ENCODE measurements around the gene UBC.

DNA sequence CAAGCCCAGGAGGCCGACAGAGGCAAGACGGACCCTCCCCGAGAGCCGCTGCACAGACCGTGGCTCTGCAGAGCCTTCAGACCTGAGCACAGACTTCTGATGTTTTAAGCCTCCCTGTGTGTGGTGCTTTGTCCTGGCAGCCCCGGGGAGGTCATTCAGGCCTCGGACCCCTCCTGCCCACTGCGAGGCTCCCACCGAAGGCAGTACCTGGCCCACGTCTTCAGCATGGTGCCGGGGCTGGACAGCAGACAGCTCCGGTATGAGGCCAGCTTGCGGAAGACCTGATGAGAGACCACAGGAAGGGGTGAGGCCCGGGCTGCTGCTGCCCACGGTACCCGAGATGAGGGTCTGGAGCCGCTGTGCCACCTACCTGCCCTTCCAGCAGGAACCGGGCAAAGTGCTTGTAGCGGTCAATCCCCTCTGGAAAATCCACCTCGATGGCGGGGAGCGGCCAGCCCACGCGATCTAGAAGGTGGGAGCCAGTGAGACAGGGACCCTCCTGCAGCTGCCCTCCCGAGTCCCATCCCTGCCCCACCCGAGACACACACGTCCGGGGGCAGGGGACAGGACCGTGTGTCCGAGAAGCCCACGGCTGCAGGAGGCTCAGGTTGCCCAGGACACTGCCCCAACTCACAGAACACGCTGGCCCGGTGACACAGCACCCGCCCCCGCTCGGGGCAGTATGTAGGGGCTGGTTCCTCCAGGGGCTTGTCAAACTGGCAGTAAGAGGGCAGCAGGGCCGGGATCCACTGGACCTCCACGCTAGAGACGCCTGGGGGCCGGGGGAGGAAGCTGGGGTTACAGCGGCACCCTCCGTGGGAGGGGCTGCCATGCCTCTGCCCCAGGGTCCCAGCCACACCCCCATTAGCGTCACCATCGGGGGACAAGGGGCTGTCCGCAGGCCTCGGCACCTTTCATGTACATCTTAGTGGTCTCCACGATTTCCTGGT is 35.6 kb upstream of the UBC start:
- TF ChIP-seq POLR2A (IDR thresholded peaks at IDR 0.05) = no peak
- TF ChIP-seq, protein P1, sequence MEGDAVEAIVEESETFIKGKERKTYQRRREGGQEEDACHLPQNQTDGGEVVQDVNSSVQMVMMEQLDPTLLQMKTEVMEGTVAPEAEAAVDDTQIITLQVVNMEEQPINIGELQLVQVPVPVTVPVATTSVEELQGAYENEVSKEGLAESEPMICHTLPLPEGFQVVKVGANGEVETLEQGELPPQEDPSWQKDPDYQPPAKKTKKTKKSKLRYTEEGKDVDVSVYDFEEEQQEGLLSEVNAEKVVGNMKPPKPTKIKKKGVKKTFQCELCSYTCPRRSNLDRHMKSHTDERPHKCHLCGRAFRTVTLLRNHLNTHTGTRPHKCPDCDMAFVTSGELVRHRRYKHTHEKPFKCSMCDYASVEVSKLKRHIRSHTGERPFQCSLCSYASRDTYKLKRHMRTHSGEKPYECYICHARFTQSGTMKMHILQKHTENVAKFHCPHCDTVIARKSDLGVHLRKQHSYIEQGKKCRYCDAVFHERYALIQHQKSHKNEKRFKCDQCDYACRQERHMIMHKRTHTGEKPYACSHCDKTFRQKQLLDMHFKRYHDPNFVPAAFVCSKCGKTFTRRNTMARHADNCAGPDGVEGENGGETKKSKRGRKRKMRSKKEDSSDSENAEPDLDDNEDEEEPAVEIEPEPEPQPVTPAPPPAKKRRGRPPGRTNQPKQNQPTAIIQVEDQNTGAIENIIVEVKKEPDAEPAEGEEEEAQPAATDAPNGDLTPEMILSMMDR (IDR thresholded peaks at IDR 0.05) = no peak

Data from body of pancreas (tissue), 4 donors.